ENCODE data around the gene TRPC5OS.

TRPC5OS gene

GRCh38 chrX:111854556-111855490 is 21.2 kb upstream of the TRPC5OS start:
- TF ChIP-seq, protein P1, sequence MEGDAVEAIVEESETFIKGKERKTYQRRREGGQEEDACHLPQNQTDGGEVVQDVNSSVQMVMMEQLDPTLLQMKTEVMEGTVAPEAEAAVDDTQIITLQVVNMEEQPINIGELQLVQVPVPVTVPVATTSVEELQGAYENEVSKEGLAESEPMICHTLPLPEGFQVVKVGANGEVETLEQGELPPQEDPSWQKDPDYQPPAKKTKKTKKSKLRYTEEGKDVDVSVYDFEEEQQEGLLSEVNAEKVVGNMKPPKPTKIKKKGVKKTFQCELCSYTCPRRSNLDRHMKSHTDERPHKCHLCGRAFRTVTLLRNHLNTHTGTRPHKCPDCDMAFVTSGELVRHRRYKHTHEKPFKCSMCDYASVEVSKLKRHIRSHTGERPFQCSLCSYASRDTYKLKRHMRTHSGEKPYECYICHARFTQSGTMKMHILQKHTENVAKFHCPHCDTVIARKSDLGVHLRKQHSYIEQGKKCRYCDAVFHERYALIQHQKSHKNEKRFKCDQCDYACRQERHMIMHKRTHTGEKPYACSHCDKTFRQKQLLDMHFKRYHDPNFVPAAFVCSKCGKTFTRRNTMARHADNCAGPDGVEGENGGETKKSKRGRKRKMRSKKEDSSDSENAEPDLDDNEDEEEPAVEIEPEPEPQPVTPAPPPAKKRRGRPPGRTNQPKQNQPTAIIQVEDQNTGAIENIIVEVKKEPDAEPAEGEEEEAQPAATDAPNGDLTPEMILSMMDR (IDR thresholded peaks at IDR 0.05): no peak

DNA sequence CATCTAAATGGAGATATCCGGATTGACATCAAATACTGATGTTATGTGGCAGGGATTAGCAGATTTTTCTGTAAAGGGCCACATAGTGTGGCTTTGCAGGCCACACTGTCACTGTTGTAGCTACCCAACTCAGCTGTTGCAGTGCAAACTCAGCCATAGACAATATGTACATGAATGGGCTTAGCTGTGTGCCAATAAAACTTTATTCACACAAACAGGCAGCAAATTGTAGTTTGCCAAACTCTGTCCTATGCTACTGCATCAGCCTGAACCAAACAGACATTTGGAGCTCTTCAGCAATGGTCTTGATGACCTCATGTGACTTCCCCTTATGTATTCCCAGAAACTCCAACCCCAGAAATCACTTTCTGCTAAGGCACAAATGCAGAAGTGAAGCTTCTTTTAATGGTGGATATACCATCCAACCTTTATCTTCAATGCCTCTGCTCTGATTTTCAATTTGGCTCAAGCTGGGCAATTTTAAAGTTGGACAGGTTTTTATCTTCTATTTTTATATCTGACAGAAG is 18.4 kb upstream of the TRPC5OS start:
- TF ChIP-seq, protein P1 (IDR thresholded peaks at IDR 0.05): no peak

GRCh38 chrX:111861605-111862004 is 14.4 kb upstream of the TRPC5OS start:
- TF ChIP-seq, protein P1 (IDR thresholded peaks at IDR 0.05): no peak

DNA sequence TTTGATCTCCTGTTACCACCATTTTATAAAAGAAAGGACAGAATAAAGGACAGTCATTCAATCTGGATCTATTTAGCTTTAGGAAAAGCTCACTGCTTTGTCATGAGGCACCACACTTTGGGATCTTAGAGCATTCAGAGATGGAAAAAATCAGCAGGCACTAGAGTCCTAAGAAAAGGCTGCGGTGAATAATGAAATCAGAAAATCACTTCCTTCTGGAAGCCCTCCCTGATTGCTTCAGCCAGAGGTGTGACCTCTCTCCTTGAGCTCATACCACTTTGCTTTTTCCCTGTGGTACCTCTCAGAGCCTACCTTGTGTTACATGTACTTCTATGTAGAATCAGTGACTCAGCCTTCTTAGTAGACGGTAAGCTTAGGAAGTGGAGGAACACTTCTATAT is 8.7 kb upstream of the TRPC5OS start:
- TF ChIP-seq, protein P1 (IDR thresholded peaks at IDR 0.05): no peak

DNA sequence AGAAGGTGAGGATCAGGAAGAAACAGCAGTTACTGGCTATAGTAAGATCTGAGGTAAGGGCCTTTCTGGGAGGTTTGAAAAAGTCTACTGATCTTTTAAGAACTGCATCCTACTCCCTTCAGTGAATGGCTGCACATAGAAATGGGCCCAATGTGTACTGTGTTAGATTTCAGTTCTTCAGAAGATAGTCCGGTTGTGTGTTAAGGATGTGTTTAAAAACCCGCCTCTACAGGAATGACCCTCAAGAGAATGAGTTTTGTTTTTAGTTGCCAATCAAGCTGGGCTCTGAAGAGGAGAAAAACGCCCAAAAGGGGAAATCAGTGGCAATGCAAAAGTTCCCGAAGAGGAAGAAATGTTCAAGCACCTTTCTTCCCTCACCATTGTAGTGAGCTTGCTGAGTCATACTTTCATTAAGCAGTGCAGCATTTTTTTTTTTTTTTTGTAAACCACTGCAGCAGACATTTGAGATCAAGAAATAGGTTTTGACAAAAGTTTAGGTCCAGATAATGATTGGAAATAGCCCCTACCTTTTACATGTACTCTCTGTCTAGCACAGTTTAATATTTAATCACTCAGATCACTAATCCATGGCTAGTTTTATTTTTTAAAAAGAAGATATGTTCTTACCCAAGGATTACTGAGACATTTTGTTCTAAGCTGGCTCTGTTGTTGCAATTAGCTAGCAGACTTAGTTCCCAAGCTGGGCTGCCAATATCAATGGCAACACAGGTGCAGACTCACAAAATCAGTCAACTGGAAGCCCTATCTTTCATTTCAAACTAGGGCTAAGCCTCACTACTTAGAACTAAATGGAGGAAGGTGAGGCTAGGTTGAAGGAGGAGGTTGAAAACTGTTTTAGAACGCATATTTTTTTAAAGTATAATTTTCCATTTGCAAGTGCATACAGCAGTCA is 7.0 kb upstream of the TRPC5OS start:
- TF ChIP-seq, protein P1 (IDR thresholded peaks at IDR 0.05): no peak

DNA sequence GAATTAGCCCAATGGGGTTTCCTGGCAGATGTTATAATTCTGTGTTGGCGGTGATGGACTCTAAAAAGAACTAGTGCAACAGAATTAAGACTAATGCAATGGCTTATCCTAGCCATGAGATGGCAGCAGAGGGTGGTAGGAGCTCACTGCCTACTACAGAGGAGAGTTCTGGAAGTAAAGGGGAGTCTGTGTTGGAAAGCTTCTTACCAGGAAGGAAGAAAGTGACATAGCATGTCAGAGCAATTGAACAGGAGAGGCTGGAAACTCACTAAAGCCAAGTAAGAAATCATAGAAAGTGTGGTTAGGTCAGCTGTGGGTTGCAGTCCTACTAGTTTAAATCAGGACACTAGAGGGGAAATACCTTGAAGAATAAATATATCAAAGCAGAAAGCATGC is 6.3 kb upstream of the TRPC5OS start:
- TF ChIP-seq, protein P1 (IDR thresholded peaks at IDR 0.05): peak; percentile 64

DNA sequence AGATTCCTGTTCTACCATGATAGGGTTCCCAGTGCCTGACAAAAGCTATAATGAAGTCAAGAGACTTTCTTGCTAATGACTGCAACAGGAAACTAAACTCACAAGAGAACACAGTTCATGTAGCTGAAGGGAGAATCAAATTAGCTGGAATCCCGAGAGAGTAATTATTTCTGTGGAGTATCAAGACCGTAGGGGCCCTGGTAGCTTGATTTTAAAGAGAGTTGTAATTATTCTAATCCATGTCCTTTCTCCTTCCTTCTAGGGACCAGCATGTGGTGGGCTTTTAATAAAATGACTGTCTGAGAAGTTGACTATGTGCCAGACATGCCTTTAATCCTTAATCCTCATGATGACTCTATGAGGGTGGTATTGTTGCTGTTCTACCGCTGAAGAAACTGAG is 1.7 kb upstream of the TRPC5OS start:
- TF ChIP-seq, protein P1 (IDR thresholded peaks at IDR 0.05): no peak

Measured in LNCAP (cell line).